ENCODE measurements around the gene ONECUT3.

Gene ONECUT3

GRCh38 chr19:1747285-1748114 lies 5.8 kb upstream of the ONECUT3 start:
- no peak overlapping the region for H3K4me3 ChIP-seq (ENCODE audit: control insufficient read depth, low read depth, low read length)
- no peak for TF ChIP-seq CTCF (conservative IDR thresholded peaks at IDR 0.05; ENCODE audit: control insufficient read depth, insufficient read depth, low read depth, low read length)
- DNase-seq (ENCODE audit: low read depth) = peak; percentile 77

- TF ChIP-seq CTCF (conservative IDR thresholded peaks at IDR 0.05; ENCODE audit: control insufficient read depth, insufficient read depth, low read depth, low read length) = no peak
- no peak for DNase-seq (ENCODE audit: low read depth)
- no peak overlapping the region for H3K4me3 ChIP-seq (ENCODE audit: control insufficient read depth, low read depth, low read length)
Observed at GRCh38 chr19:1748115-1748872, 5.0 kb upstream of the ONECUT3 start.

GRCh38 chr19:1748873-1749341 lies 4.4 kb upstream of the ONECUT3 start:
- TF ChIP-seq CTCF (conservative IDR thresholded peaks at IDR 0.05; ENCODE audit: control insufficient read depth, insufficient read depth, low read depth, low read length) = no peak
- DNase-seq (ENCODE audit: low read depth) = no peak
- H3K4me3 ChIP-seq (ENCODE audit: control insufficient read depth, low read depth, low read length) = no peak overlapping the region

GRCh38 chr19:1749373-1750342 lies 3.6 kb upstream of the ONECUT3 start:
- no peak for TF ChIP-seq CTCF (conservative IDR thresholded peaks at IDR 0.05; ENCODE audit: control insufficient read depth, insufficient read depth, low read depth, low read length)
- no peak overlapping the region for H3K4me3 ChIP-seq (ENCODE audit: control insufficient read depth, low read depth, low read length)
- DNase-seq (ENCODE audit: low read depth) = no peak

GRCh38 chr19:1750343-1751021 lies 2.8 kb upstream of the ONECUT3 start:
- no peak for TF ChIP-seq CTCF (conservative IDR thresholded peaks at IDR 0.05; ENCODE audit: control insufficient read depth, insufficient read depth, low read depth, low read length)
- no peak overlapping the region for H3K4me3 ChIP-seq (ENCODE audit: control insufficient read depth, low read depth, low read length)
- DNase-seq (ENCODE audit: low read depth) = no peak

All from fibroblast of mammary gland (primary cell).